ENCODE results near the gene SUPT3H. TPM values are rescaled to one million over a fixed set of nuclear protein-coding genes. Genes with fewer than 3 reads are reported as not detected.

The SUPT3H gene
- total and polyA plus RNA-seq, 2 of the 8 experiments (the other 6 are each of a cell fraction or from before 2014, with no cell fraction given), result 18.8 to 23.0 TPM

GRCh38 chr6:44969446-44970185 lies 408.1 kb downstream of the SUPT3H start:
- Histone ChIP-seq H3K27ac (ENCODE audit: low read depth, low read length) (no peak overlapping the region), H3K9ac (replicated peaks in 1 of 4; ENCODE audit: extremely low read depth in 1 of 4, low read depth in 3 of 4, low read length in 3 of 4) (no peak overlapping the region), H3K18ac (ENCODE audit: extremely low read depth, low read length) (no peak overlapping the region), H2AFZ (ENCODE audit: low read length) (no peak overlapping the region), H3K4me2 (ENCODE audit: insufficient read depth in 1 of 2, low read depth in 2 of 2, low read length in 2 of 2) (no peak overlapping the region), H4K20me1 (replicated peaks in 1 of 2; ENCODE audit: control insufficient read depth in 1 of 2, insufficient read depth in 2 of 2, low read length in 2 of 2) (no peaks in the 10 kb centered on the region), H3K56ac (replicated peaks; ENCODE audit: insufficient read length, low read depth, low read length) (no peak overlapping the region), H4K5ac (ENCODE audit: insufficient read length, low read depth, low read length) (no peak overlapping the region), H3K4me1 (replicated peaks in 1 of 4; ENCODE audit: control insufficient read depth in 3 of 4, insufficient read depth in 4 of 4, low read length in 3 of 4) (no peaks in the 10 kb centered on the region), H2BK5ac (ENCODE audit: low read depth, low read length) (no peak overlapping the region), H3K27me3 (replicated peaks in 1 of 4; ENCODE audit: control insufficient read depth in 3 of 4, extremely low read depth in 1 of 4, insufficient read depth in 3 of 4, low read length in 3 of 4) (no peaks in the 10 kb centered on the region), H3K9me3 (ENCODE audit: insufficient read depth in 2 of 2, low read depth in 1 of 2, low read length in 1 of 2) (peaks cover 13 to 21% of the 10 kb centered on the region in 2 experiments), H4K91ac (replicated peaks; ENCODE audit: insufficient read length, low read length) (no peak overlapping the region), H3K23me2 (ENCODE audit: low read depth, low read length) (no peaks in the 10 kb centered on the region), H2AK5ac (ENCODE audit: low read depth, low read length) (no peak overlapping the region), H3K14ac (ENCODE audit: insufficient read length) (no peak overlapping the region), H2BK120ac (replicated peaks; ENCODE audit: low read depth, low read length) (no peak overlapping the region), H2BK20ac (ENCODE audit: low read length) (no peak overlapping the region), H3K4me3 (ENCODE audit: extremely low read depth in 1 of 4, insufficient read depth in 2 of 4, low read depth in 3 of 4, low read length in 4 of 4) (no peak overlapping the region), H3K4ac (replicated peaks; ENCODE audit: insufficient read length, low read depth, low read length) (no peak overlapping the region), H2BK12ac (ENCODE audit: low read depth, low read length) (no peak overlapping the region), H3K23ac (ENCODE audit: insufficient read length) (no peak overlapping the region), H4K8ac (ENCODE audit: extremely low read depth, insufficient read depth, low read length) (no peak overlapping the region), H3K79me2 (ENCODE audit: control insufficient read depth in 1 of 2, insufficient read depth in 2 of 2, low read length in 2 of 2) (no peaks in the 10 kb centered on the region), H2BK15ac (ENCODE audit: low read length) (no peak overlapping the region), H3K79me1 (ENCODE audit: low read depth, low read length) (no peaks in the 10 kb centered on the region), H3K36me3 (ENCODE audit: control insufficient read depth in 2 of 4, insufficient read depth in 4 of 4, low read length in 3 of 4) (peaks cover 0 to 13% (median 1%) of the 10 kb centered on the region in 4 experiments; a peak in 2 of 8 replicates)
- 91% methylated on average over 4 of the region's 4 CpGs; no CpG with 5 or more reads in 1 of the 2 experiments for WGBS, 2 experiments (ENCODE audit: extremely low coverage in 1 of 2, insufficient coverage in 1 of 2, insufficient read length in 1 of 2, insufficient replicate concordance in 2 of 2, low coverage in 1 of 2, low lambda C conversion rate in 2 of 2, missing lambda C conversion rate in 1 of 2)
- DNase-seq (ENCODE audit: low read depth in 1 of 2, low spot score in 2 of 2) (no peak), FAIRE-seq (no peak)
- POLR2A ChIA-PET (ENCODE audit: partially characterized antibody), result no interaction called here
- TF ChIP-seq CEBPB (IDR thresholded peaks at IDR 0.05; ENCODE audit: low read depth, low read length) (no peak), HDAC2 (IDR thresholded peaks at IDR 0.05; ENCODE audit: borderline replicate concordance in 1 of 2, low read depth in 2 of 2, low read length in 2 of 2) (no peak), EGR1 (IDR thresholded peaks at IDR 0.05; ENCODE audit: borderline replicate concordance, low read depth, low read length) (no peak)
- CTCF ChIA-PET (ENCODE audit: partially characterized antibody), result no interaction called here
